ENCODE results near the gene PLA2G6. TPM values are rescaled to one million over a fixed set of nuclear protein-coding genes. Genes with fewer than 3 reads are reported as not detected.

Gene PLA2G6
- total RNA-seq, 2 experiments from 2014 or later, result 33.9 to 83.9 TPM

DNA sequence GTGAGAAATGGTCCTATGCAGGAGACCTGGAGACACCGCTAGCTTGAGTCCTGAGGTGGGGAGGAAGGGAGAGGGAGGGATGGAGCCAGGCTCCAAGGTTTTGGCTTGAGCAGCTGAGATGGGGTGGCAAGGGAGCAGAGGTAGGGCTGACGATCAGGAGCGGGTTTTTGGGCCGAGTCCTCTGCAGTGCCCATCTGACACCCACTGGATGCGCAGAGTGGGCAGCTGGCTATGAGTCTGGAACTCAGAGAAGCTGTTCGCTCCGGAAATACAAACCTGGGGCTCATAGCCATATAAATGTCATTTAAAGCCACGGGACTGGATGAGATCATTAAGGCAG, 19.7 kb upstream of the PLA2G6 start:
- peaks cover 47% of the 10 kb centered on the region for H3K4me1 ChIP-seq (ENCODE audit: insufficient read depth, low read length, poor library complexity, severe bottlenecking)
- POLR2A ChIA-PET, result interaction anchor here (1.0 to 1.3 kb wide), 3 partner anchors 15 to 29 kb away, joined by 3 to 7 read pairs (median 4); partner anchors contain the start of gene PLA2G6
- TF ChIP-seq, protein P1, sequence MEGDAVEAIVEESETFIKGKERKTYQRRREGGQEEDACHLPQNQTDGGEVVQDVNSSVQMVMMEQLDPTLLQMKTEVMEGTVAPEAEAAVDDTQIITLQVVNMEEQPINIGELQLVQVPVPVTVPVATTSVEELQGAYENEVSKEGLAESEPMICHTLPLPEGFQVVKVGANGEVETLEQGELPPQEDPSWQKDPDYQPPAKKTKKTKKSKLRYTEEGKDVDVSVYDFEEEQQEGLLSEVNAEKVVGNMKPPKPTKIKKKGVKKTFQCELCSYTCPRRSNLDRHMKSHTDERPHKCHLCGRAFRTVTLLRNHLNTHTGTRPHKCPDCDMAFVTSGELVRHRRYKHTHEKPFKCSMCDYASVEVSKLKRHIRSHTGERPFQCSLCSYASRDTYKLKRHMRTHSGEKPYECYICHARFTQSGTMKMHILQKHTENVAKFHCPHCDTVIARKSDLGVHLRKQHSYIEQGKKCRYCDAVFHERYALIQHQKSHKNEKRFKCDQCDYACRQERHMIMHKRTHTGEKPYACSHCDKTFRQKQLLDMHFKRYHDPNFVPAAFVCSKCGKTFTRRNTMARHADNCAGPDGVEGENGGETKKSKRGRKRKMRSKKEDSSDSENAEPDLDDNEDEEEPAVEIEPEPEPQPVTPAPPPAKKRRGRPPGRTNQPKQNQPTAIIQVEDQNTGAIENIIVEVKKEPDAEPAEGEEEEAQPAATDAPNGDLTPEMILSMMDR (conservative IDR thresholded peaks at IDR 0.05; ENCODE audit: low read length), result no peak
- no peak for TF ChIP-seq EZH2phosphoT487 (IDR thresholded peaks at IDR 0.05; ENCODE audit: borderline replicate concordance, low read depth, low read length)
- no TSS peak for BruUV-seq (replicated peaks)
- DNase-seq (ENCODE audit: low spot score), result no peak
- no peak overlapping the region for H3K27ac ChIP-seq (ENCODE audit: low read depth, low read length, poor library complexity, severe bottlenecking)
- intact Hi-C loops (cut with micrococcal nuclease; ENCODE audit: unreplicated experiment), result loop anchor here (5.0 kb wide), 3 partner anchors 41 to 371 kb away; partner anchors contain the start of genes CSNK1E and DMC1
- H3K79me2 ChIP-seq (ENCODE audit: insufficient read depth, low read depth, low read length), result no peaks in the 10 kb centered on the region
- H3K9me3 ChIP-seq (ENCODE audit: low read length), result no peaks in the 10 kb centered on the region
- H2AFZ ChIP-seq (ENCODE audit: low read length), result peak overlapping the region; percentile 69; the same call in 1 of the 2 replicates
- H3K4me3 ChIP-seq (ENCODE audit: low read depth, low read length, poor library complexity, severe bottlenecking), result peak overlapping the region; percentile 79
- H3K4me2 ChIP-seq (ENCODE audit: low read length), result peak overlapping the region; percentile 90
- CTCF ChIA-PET (ENCODE audit: unreplicated experiment), result interaction anchor here (1.4 kb wide), 1 partner anchor 149 kb away, joined by 3 read pairs; no protein-coding TSS in a partner anchor
- no peaks in the 10 kb centered on the region for H3K36me3 ChIP-seq (ENCODE audit: insufficient read depth, low read length)
- no peaks in the 10 kb centered on the region for H4K20me1 ChIP-seq (ENCODE audit: insufficient read depth, low read length)
- no peaks in the 10 kb centered on the region for H3K9me2 ChIP-seq (ENCODE audit: insufficient read depth, low read length)

DNA sequence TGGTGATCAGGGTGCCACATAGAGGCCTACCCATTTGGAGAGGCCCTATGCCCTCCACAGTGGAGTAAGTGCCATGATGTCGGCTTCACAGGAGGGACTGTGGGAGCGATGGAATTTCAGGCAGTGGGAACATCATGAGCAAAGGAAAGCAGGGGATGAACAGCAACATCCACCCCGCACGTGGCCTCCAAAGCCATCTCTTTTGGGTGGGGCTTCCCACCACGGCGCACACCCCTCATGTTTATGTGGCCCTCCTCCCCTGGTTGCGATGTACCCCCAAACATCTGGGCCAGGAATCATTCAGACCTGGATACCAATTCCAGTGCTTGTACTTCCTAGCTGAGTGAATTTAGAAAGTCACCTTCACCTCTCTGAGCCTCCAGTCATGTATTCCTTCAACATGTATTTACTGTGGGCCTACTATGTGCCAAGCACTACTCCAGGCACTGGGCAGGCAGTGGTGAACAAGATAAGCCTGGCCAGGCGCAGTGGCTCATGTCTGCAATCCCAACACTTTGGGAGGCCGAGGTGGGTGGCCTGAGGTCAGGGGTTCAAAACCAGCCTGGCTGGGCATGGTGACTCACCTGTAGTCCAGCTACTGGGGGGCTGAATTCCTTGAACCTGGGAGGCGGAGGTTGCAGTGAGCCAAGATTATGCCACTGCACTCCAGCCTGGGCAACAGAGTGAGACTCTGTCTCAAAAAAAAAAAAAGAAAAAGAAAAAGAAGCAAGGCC, 18.4 kb upstream of the PLA2G6 start:
- Histone ChIP-seq H3K79me2 (ENCODE audit: insufficient read depth, low read depth, low read length) (no peaks in the 10 kb centered on the region), H3K4me3 (ENCODE audit: low read depth, low read length, poor library complexity, severe bottlenecking) (no peak overlapping the region), H3K9me3 (ENCODE audit: low read length) (no peaks in the 10 kb centered on the region), H3K4me1 (ENCODE audit: insufficient read depth, low read length, poor library complexity, severe bottlenecking) (peaks cover 40% of the 10 kb centered on the region), H3K9me2 (ENCODE audit: insufficient read depth, low read length) (no peaks in the 10 kb centered on the region), H2AFZ (ENCODE audit: low read length) (no peak overlapping the region), H3K36me3 (ENCODE audit: insufficient read depth, low read length) (no peaks in the 10 kb centered on the region), H3K4me2 (ENCODE audit: low read length) (no peak overlapping the region), H4K20me1 (ENCODE audit: insufficient read depth, low read length) (no peaks in the 10 kb centered on the region), H3K27ac (ENCODE audit: low read depth, low read length, poor library complexity, severe bottlenecking) (no peak overlapping the region)
- intact Hi-C loops (cut with micrococcal nuclease; ENCODE audit: unreplicated experiment), result loop anchor here (5.0 kb wide), 3 partner anchors 42 to 372 kb away; partner anchors contain the start of genes CSNK1E and DMC1
- ChIA-PET POLR2A (no interaction called here), CTCF (ENCODE audit: unreplicated experiment) (no interaction called here)
- no peak for TF ChIP-seq EZH2phosphoT487 (IDR thresholded peaks at IDR 0.05; ENCODE audit: borderline replicate concordance, low read depth, low read length)
- TF ChIP-seq, protein P1 (conservative IDR thresholded peaks at IDR 0.05; ENCODE audit: low read length), result no peak
- DNase-seq (ENCODE audit: low spot score), result no peak
- no TSS peak for BruUV-seq (replicated peaks)

DNA sequence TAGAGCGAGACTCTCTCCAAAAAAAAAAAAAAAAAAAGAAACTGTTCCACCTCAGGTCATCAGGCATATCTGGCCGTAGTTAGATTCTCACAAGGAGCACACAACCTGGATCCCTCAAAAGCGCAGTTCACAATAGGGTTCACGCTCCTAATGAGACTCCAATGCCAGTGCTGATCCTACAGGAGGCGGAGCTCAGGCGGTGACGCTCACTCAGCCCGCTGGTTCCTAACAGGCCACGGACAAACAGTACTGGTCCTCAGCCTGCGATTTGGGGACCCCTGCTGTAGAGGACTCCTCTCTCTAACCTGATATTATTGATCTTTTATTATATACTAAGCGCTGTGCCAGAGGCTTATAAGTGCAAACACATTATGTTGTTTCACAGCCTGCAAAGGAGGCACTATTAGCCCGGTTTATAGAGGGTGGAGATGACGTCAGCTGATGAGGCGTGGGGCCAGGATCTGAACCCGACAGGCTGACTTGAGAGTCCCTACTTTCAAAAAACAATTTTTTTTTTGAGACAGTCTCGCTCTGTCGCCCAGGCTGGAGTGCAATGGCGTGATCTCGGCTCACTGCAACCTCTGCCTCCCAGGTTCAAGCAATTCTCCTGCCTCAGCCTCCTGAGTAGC, 15.3 kb upstream of the PLA2G6 start:
- Histone ChIP-seq H3K36me3 (ENCODE audit: insufficient read depth, low read length) (no peaks in the 10 kb centered on the region), H4K20me1 (ENCODE audit: insufficient read depth, low read length) (no peaks in the 10 kb centered on the region), H3K9me3 (ENCODE audit: low read length) (no peaks in the 10 kb centered on the region), H3K9me2 (ENCODE audit: insufficient read depth, low read length) (no peaks in the 10 kb centered on the region), H2AFZ (ENCODE audit: low read length) (no peak overlapping the region), H3K4me1 (ENCODE audit: insufficient read depth, low read length, poor library complexity, severe bottlenecking) (peaks cover 17% of the 10 kb centered on the region), H3K79me2 (ENCODE audit: insufficient read depth, low read depth, low read length) (no peaks in the 10 kb centered on the region), H3K4me2 (ENCODE audit: low read length) (no peak overlapping the region), H3K27ac (ENCODE audit: low read depth, low read length, poor library complexity, severe bottlenecking) (no peak overlapping the region), H3K4me3 (ENCODE audit: low read depth, low read length, poor library complexity, severe bottlenecking) (no peak overlapping the region)
- ChIA-PET POLR2A (no interaction called here), CTCF (ENCODE audit: unreplicated experiment) (no interaction called here)
- BruUV-seq (replicated peaks), result no TSS peak
- intact Hi-C loops (cut with micrococcal nuclease; ENCODE audit: unreplicated experiment), result no loop called here
- TF ChIP-seq, protein P1 (conservative IDR thresholded peaks at IDR 0.05; ENCODE audit: low read length), result no peak
- no peak for TF ChIP-seq EZH2phosphoT487 (IDR thresholded peaks at IDR 0.05; ENCODE audit: borderline replicate concordance, low read depth, low read length)
- DNase-seq (ENCODE audit: low spot score), result no peak

Data from OCI-LY7 (cell line).